HG03066 (cell line): ENCODE measurements around the gene PCDHGA7.
"Not testable (repeated sequence)": the region's sequence is repeated elsewhere in the genome, so short reads cannot be mapped to it uniquely, and the experiment has no call there.

Experiments
- ATAC-seq: cut with Tn5 transposase; IDR thresholded peaks from one replicate; pipeline ENCODE4 v1.9.1; 2021; ENCODE audit warnings: low read depth; ENCODE audit not compliant: unreplicated experiment

PCDHGA7 gene

GRCh38 chr5:141366016-141366896 lies 16.3 kb upstream of the PCDHGA7 start:
- ATAC-seq, result no peak

- ATAC-seq, result no peak
Measured at GRCh38 chr5:141369994-141370848, 12.3 kb upstream of the PCDHGA7 start, which contains the start of gene PCDHGB3. TSS of gene PCDHGB3 (plus strand) at chr5:141370242. CDS start at chr5:141370395, 153 bp downstream.

GRCh38 chr5:141371572-141372475 lies 10.7 kb upstream of the PCDHGA7 start:
- ATAC-seq, result no peak

GRCh38 chr5:141373673-141374317 lies 8.7 kb upstream of the PCDHGA7 start, which contains the start of gene PCDHGA6:
TSS of gene PCDHGA6 (plus strand) at chr5:141373891. CDS start at chr5:141374084, 193 bp downstream.
- ATAC-seq, result no peak

DNA sequence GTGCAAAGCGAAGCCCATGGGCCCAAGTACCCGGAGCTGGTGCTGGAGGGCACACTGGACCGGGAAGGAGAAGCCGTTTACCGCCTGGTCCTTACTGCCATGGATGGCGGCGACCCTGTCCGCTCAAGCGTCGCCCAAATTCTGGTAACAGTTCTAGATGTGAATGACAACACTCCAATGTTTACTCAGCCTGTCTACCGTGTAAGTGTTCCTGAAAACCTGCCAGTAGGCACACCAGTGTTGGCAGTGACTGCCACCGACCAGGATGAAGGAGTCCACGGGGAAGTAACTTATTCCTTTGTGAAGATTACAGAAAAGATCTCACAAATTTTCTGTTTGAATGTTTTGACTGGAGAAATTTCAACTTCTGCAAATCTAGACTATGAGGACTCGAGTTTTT lies 7.9 kb upstream of the PCDHGA7 start:
- no peak for ATAC-seq

DNA sequence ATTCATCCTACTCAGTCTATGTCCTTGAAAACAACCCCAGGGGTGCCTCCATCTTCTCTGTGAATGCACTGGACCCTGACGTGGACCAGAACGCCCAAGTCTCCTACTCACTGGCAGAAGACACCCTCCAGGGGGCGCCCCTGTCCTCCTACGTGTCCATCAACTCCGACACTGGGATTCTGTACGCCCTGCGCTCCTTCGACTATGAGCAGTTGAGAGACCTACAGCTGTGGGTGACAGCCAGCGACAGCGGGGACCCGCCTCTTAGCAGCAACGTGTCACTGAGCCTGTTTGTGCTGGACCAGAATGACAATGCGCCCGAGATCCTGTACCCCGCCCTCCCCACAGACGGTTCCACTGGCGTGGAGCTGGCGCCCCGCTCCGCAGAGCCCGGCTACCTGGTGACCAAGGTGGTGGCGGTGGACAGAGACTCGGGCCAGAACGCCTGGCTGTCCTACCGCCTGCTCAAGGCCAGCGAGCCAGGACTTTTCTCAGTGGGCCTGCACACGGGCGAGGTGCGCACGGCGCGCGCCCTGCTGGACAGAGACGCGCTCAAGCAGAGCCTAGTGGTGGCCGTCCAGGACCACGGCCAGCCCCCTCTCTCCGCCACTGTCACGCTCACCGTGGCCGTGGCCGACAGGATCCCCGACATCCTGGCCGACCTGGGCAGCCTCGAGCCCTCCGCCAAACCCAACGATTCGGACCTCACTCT lies 6.9 kb upstream of the PCDHGA7 start:
- not testable (repeated sequence) for ATAC-seq

- ATAC-seq, result no peak
Measured at GRCh38 chr5:141383345-141383744, 803 bp downstream of the PCDHGA7 start.

DNA sequence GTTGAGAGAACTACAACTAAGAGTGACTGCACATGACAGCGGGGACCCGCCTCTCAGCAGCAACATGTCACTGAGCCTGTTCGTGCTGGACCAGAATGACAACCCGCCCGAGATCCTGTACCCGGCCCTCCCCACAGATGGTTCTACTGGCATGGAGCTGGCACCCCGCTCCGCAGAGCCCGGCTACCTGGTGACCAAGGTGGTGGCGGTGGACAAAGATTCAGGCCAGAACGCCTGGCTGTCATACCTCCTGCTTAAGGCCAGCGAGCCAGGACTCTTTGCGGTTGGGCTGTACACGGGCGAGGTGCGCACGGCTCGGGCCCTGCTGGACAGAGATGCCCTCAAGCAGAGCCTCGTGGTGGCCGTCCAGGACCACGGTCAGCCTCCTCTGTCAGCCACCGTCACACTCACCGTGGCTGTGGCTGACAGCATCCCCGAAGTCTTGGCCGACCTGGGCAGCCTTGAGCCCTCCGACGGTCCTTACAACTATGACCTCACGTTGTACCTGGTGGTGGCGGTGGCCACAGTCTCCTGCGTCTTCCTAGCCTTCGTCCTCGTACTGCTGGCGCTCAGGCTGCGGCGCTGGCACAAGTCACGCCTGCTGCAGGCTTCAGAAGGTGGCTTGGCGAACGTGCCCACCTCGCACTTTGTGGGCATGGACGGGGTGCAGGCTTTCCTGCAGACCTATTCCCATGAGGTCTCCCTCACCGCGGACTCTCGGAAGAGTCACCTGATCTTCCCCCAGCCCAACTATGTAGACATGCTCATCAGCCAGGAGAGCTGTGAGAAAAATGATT lies 2.1 kb downstream of the PCDHGA7 start:
- ATAC-seq, result no peak

- ATAC-seq, result not testable (repeated sequence)
Measured at GRCh38 chr5:141387557-141388311, 5.2 kb downstream of the PCDHGA7 start, which contains the start of gene PCDHGB4. TSS of gene PCDHGB4 (plus strand) at chr5:141387698. CDS start at chr5:141387885, 187 bp downstream.

GRCh38 chr5:141388661-141389060 lies 6.1 kb downstream of the PCDHGA7 start:
- ATAC-seq, result no peak

DNA sequence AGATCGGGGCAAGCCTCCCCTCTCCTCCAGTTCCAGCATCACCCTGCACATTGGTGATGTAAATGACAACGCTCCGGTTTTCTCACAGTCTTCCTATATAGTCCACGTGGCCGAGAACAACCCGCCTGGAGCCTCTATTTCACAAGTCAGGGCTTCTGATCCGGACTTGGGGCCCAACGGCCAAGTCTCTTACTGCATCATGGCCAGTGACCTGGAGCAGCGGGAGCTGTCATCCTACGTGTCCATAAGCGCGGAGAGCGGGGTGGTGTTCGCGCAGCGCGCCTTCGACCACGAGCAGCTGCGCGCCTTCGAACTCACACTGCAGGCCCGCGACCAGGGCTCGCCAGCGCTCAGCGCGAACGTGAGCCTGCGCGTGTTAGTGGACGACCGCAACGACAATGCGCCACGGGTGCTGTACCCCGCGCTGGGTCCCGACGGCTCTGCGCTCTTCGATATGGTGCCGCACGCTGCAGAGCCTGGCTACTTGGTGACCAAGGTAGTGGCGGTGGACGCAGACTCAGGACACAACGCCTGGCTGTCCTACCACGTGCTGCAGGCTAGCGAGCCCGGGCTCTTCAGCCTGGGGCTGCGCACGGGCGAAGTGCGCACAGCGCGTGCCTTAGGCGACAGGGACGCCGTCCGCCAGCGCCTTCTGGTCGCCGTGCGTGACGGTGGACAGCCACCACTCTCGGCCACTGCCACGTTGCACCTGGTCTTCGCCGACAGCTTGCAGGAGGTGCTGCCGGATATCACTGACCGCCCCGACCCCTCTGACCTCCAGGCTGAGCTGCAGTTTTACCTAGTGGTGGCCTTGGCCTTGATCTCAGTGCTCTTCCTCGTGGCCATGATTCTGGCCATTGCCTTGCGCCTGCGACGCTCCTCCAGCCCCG lies 6.9 kb downstream of the PCDHGA7 start:
- ATAC-seq, result no peak

DNA sequence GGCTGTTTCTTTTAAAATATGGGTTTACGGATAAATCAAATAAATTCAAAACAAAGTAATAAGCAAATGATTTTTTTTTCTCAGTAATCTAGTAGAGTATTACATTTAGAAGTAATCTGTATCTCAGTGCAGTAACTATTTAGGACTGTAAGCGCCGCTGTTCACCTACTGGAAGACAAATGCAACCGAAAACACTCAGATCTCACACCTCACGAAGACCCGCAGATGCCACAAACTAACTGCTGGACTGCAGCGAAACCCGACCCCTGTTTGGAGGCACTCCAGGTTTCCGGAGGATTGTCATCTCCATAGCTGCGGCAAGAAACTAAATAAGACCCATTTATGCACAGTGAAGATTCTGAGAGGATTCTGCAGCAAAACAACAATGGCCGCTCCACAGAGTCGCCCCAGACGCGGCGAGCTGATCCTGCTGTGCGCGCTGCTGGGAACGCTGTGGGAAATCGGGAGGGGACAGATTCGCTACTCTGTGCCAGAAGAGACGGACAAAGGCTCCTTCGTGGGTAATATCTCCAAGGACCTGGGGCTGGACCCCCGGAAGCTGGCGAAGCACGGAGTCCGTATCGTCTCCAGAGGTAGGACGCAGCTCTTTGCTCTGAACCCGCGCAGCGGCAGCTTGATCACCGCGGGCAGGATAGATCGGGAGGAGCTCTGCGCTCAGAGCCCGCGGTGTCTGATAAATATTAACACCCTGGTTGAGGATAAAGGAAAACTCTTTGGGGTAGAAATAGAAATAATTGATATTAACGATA lies 10.1 kb downstream of the PCDHGA7 start, which contains the start of gene PCDHGA8:
Gene PCDHGA8 (plus strand): TSS at position 205 of the 770 bp plus-strand sequence. CDS start 181 bp downstream, at position 386.
- ATAC-seq, result no peak

GRCh38 chr5:141393267-141393666 lies 10.7 kb downstream of the PCDHGA7 start:
- no peak for ATAC-seq

- ATAC-seq, result not testable (repeated sequence)
Measured at GRCh38 chr5:141394401-141395187, 12.1 kb downstream of the PCDHGA7 start.
